ENCODE results near the gene HDGF.

- TF ChIP-seq CTCF (conservative IDR thresholded peaks at IDR 0.05) (no peak), ZFX (IDR thresholded peaks at IDR 0.05) (no peak)
Measured at GRCh38 chr1:156788136-156788535, 36.7 kb upstream of the HDGF start.
